WI38 (cell line): ENCODE measurements around the gene QRICH2.
A peak's percentile ranks its signal among the peaks of the same experiment; 100 is the strongest.

ENCODE experiments used
- H3K4me3 ChIP-seq: 2 replicates; pipeline ENCODE4 v1.5.1; 2011; ENCODE audit warnings: low read depth, mild to moderate bottlenecking, control low read depth, low read length
- CTCF ChIP-seq: IDR thresholded peaks from 2 replicates; pipeline ENCODE4 v1.5.1; 2012; ENCODE audit warnings: low read depth, mild to moderate bottlenecking, control low read depth, low read length

Gene QRICH2

GRCh38 chr17:76280650-76281049 is 27.4 kb downstream of the QRICH2 start:
- TF ChIP-seq CTCF: no peak
- H3K4me3 ChIP-seq: no peak overlapping the region

- TF ChIP-seq CTCF: no peak
- H3K4me3 ChIP-seq: no peak overlapping the region
Observed at GRCh38 chr17:76279742-76280287, 28.3 kb downstream of the QRICH2 start.

GRCh38 chr17:76278952-76279741 is 28.9 kb downstream of the QRICH2 start:
- peak; percentile 88 for TF ChIP-seq CTCF
- H3K4me3 ChIP-seq: no peak overlapping the region

- no peak for TF ChIP-seq CTCF
- H3K4me3 ChIP-seq: no peak overlapping the region
Observed at GRCh38 chr17:76278268-76278908, 29.7 kb downstream of the QRICH2 start.

- no peak overlapping the region for H3K4me3 ChIP-seq
- TF ChIP-seq CTCF: no peak
Observed at GRCh38 chr17:76277300-76278267, 30.5 kb downstream of the QRICH2 start.

GRCh38 chr17:76276461-76277299 is 31.4 kb downstream of the QRICH2 start:
- no peak overlapping the region for H3K4me3 ChIP-seq
- no peak for TF ChIP-seq CTCF
